Activated B cell treated with CpG ODN at 0.5 μM for 24 hours (primary cell): ENCODE data around the gene SIX2. TPM values are rescaled to one million over a fixed set of nuclear protein-coding genes. Genes with fewer than 3 reads are reported as not detected.

Source experiments
- ATAC-seq: fragments of 200-7000 bp; cut with Tn5 transposase; one replicate; pipeline ENCODE4 v1.10.0; 2021; ENCODE audit warnings: low read depth, mild to moderate bottlenecking, moderate library complexity
- CTCF ChIA-PET: fragments of 350-600 bp; sonication (Branson Sonifier 250); formaldehyde crosslinking; loops from one replicate; lab custom pipeline; 2021; ENCODE audit warnings: antibody characterized with exemption; lab: Charles Lee
- POLR2A ChIA-PET: fragments of 350-600 bp; sonication (Branson Sonifier 250); formaldehyde crosslinking; loops from one replicate; lab custom pipeline; 2021; ENCODE audit warnings: antibody characterized with exemption; lab: Charles Lee
- DNase-seq: peaks from one replicate; pipeline ENCODE4 v3.0.0; 2022
- H3K27ac Mint-ChIP-seq: one replicate; pipeline ENCODE4 v1.8.0; 2020; ENCODE audit warnings: mixed read lengths
- H3K27me3 Mint-ChIP-seq: one replicate; pipeline ENCODE4 v1.8.0; 2021; ENCODE audit warnings: mixed read lengths
- H3K36me3 Mint-ChIP-seq: one replicate; pipeline ENCODE4 v1.8.0; 2021; ENCODE audit warnings: low read depth, mixed read lengths
- H3K4me1 Mint-ChIP-seq: one replicate; pipeline ENCODE4 v1.8.0; 2021; ENCODE audit warnings: mixed read lengths
- H3K4me3 Mint-ChIP-seq: one replicate; pipeline ENCODE4 v1.8.0; 2020; ENCODE audit warnings: mild to moderate bottlenecking, mixed read lengths
- H3K9me3 Mint-ChIP-seq: one replicate; pipeline ENCODE4 v1.8.0; 2020; ENCODE audit warnings: mixed read lengths
- intact Hi-C: fragments of 100-400 bp; cut with micrococcal nuclease; formaldehyde crosslinking; loops from one replicate; pipeline ENCODE4 v1.15.1; 2024
- total RNA-seq: library from RNA; stranded (reverse); gene quantifications from 2 replicates; pipeline ENCODE4 v1.2.3, GENCODE V29; 2022
- TF ChIP-seq, protein P1 (sequence below): fragments of 200-600 bp; IDR thresholded peaks from one replicate; pipeline ENCODE4 v1.8.0; 2022; ENCODE audit warnings: antibody characterized with exemption, mild to moderate bottlenecking

Gene SIX2
- total RNA-seq, 1 donor from 2014 or later: not detected

DNA sequence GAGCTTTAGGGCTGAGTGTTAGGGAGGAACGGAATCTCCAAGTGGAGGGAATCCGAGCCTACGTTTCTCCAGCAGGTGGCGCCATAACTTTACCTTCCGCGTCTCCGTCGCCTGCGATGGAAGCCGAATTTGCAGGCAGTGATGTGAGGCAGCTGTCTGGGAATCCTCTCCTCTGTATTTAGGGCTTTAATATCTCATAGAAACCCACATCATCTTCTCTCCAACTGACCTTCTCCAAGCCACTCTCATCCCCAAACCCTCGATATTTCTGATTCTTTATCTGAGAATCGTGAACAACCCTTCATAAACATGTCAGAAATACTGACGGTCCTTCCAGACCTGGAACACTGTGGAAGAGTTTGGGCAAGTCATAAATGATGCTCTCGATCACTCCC, 27.5 kb downstream of the SIX2 start:
- TF ChIP-seq, protein P1, sequence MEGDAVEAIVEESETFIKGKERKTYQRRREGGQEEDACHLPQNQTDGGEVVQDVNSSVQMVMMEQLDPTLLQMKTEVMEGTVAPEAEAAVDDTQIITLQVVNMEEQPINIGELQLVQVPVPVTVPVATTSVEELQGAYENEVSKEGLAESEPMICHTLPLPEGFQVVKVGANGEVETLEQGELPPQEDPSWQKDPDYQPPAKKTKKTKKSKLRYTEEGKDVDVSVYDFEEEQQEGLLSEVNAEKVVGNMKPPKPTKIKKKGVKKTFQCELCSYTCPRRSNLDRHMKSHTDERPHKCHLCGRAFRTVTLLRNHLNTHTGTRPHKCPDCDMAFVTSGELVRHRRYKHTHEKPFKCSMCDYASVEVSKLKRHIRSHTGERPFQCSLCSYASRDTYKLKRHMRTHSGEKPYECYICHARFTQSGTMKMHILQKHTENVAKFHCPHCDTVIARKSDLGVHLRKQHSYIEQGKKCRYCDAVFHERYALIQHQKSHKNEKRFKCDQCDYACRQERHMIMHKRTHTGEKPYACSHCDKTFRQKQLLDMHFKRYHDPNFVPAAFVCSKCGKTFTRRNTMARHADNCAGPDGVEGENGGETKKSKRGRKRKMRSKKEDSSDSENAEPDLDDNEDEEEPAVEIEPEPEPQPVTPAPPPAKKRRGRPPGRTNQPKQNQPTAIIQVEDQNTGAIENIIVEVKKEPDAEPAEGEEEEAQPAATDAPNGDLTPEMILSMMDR: peak; percentile 37
- CTCF ChIA-PET: interaction anchor here (0.8 to 7.5 kb wide), 9 partner anchors 11 to 603 kb away, joined by 3 to 126 read pairs (median 4); no protein-coding TSS in a partner anchor
- Mint-ChIP-seq H3K36me3 (no peaks in the 10 kb centered on the region), H3K9me3 (no peaks in the 10 kb centered on the region), H3K4me3 (no peak overlapping the region), H3K4me1 (peaks cover 2% of the 10 kb centered on the region), H3K27ac (no peak overlapping the region), H3K27me3 (peaks cover 11% of the 10 kb centered on the region)
- ATAC-seq (no peak), DNase-seq (peak; percentile 50)
- POLR2A ChIA-PET: no interaction called here
- intact Hi-C loops: loop anchor here (1.0 to 5.0 kb wide), 3 partner anchors 513 to 1381 kb away; no protein-coding TSS in a partner anchor

DNA sequence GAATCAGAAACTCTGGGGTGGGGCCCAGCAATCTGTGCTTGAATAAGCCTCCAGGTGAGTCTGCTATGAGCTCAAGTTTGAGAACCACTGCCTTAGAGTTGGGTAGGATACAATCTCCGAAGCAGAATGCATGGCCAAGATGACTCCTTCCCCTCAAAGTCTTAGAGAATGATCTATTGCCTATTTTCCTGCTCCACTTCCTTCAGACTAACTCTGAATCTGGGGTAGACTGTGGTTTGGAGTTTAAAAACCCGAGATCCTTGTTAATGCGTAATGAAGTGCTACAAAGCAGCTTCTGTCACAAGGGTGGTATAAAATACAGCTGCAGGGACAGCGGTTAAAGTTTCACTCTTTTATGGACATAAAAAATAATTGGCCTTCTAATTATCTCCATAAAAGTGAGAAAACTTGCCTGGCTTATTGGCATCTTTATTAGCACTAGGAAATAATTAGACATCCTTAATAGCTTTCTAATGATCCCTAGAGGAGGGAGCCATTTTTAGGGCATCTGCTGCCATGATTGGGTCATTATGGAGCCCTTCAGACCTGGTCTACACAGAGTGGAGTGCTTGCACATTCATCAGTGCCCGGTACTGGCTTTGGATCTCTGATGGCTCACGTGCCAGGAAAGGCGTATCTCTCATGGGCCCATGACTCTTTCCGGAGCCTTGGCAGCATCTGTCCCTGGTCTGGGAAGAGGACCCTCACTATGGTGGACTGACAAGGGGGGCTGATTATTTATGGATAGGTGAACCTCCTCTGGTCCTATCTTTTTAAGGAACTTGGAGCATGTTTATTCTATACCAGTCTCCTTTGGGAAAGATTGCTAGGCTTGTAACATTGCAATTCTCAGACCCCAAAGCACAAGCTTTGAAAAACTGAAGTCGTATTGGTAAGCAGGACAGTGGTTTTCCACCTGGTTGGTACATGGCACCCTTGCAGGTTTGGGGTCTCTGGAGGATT, 28.2 kb downstream of the SIX2 start:
- peaks cover 6% of the 10 kb centered on the region for H3K27me3 Mint-ChIP-seq
- no peaks in the 10 kb centered on the region for H3K9me3 Mint-ChIP-seq
- TF ChIP-seq, protein P1: no peak
- CTCF ChIA-PET: interaction anchor here (0.8 to 7.5 kb wide), 8 partner anchors 11 to 604 kb away, joined by 3 to 126 read pairs (median 4); no protein-coding TSS in a partner anchor
- DNase-seq (no peak), ATAC-seq (no peak)
- H3K4me1 Mint-ChIP-seq: peaks cover 2% of the 10 kb centered on the region
- H3K27ac Mint-ChIP-seq: no peak overlapping the region
- intact Hi-C loops: loop anchor here (1.0 to 5.0 kb wide), 3 partner anchors 513 to 1381 kb away; no protein-coding TSS in a partner anchor
- POLR2A ChIA-PET: no interaction called here
- H3K4me3 Mint-ChIP-seq: no peak overlapping the region
- no peaks in the 10 kb centered on the region for H3K36me3 Mint-ChIP-seq

DNA sequence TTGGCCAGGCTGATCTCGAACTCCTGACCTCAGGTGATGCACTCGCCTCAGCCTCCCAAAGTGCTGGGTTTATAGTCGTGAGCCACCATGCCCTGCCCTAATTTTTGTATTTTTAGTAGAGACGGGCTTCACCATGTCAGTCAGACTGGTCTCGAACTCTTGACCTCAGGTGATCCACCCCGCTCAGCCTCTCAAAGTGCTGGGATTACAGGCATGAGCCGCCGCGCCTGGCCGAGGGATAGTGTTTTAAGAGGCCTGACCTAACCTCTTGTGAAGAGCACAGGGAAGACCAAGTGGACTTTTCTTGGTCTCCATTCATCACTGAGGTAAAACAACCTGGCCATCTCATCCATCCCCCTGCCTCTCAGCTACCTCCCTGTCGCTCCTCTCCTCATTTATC, 29.7 kb downstream of the SIX2 start:
- intact Hi-C loops: no loop called here
- ChIA-PET CTCF (interaction anchor here (7.5 kb wide), 1 partner anchor 516 kb away, joined by 126 read pairs; no protein-coding TSS in a partner anchor), POLR2A (no interaction called here)
- no peaks in the 10 kb centered on the region for H3K9me3 Mint-ChIP-seq
- H3K4me1 Mint-ChIP-seq: peaks cover 2% of the 10 kb centered on the region
- TF ChIP-seq, protein P1: no peak
- no peak overlapping the region for H3K27ac Mint-ChIP-seq
- ATAC-seq (no peak), DNase-seq (no peak)
- H3K36me3 Mint-ChIP-seq: no peaks in the 10 kb centered on the region
- no peak overlapping the region for H3K4me3 Mint-ChIP-seq
- H3K27me3 Mint-ChIP-seq: peaks cover 6% of the 10 kb centered on the region

DNA sequence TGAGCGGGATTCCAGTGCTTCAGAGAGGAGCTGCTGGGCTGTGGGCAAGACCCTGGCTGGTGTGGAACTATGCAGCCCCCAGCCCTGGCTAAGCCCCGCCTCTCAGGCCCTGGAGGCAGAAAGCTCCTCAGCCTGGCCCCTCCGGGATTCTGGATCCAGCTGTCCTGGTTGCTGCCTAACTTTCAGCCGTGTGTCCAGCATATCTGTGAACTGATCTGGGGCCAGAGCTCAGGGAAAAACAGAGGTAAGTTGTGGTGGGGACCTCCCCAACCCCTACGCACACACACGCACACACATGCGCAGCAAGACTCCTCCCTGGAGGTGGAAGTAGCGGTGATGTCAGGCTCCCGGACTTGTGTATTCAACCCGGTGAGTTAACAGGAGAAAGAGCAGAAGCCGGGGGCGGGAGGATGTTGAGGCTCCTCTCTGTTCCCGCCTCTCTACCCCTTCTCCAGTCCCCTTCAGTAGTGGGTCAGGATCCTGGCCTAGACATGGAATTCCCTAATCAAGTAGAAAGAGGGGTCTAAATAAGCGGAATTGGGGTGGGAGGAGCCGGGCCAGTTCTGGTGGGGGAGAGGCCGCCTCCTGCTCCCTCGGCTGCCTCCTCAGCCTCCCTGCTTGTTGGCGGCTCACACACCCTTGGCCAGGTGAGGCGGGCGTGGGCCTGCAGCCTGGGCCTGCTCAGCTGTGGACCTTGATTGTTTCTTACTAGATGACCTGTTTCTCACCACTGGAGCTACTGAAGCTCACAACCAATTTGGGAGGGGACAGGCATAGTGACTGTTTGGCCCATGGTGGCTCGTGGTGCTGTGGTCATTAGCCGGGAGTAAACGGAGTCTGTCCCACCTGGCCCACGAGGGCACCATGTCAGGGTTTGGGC, 33.4 kb downstream of the SIX2 start:
- CTCF ChIA-PET: interaction anchor here (0.8 to 0.9 kb wide), 2 partner anchors 9 to 15 kb away, joined by 3 read pairs; no protein-coding TSS in a partner anchor

More for the DNA sequence above, 33.4 kb downstream of the SIX2 start:
- no peaks in the 10 kb centered on the region for H3K9me3 Mint-ChIP-seq
- DNase-seq (no peak), ATAC-seq (no peak)
- no peaks in the 10 kb centered on the region for H3K36me3 Mint-ChIP-seq
- POLR2A ChIA-PET: no interaction called here
- TF ChIP-seq, protein P1: no peak
- intact Hi-C loops: no loop called here
- peaks cover 17% of the 10 kb centered on the region for H3K27me3 Mint-ChIP-seq
- H3K4me3 Mint-ChIP-seq: peak overlapping the region; percentile 62
- H3K27ac Mint-ChIP-seq: peak overlapping the region; percentile 2
- peaks cover 4% of the 10 kb centered on the region for H3K4me1 Mint-ChIP-seq
